ENCODE measurements around the gene RNF121. TPM values are rescaled to one million over a fixed set of nuclear protein-coding genes. Genes with fewer than 3 reads are reported as not detected.
"Not testable (repeated sequence)": the region's sequence is repeated elsewhere in the genome, so short reads cannot be mapped to it uniquely, and the experiment has no call there.

RNF121 gene
- total and polyA plus RNA-seq, 7 donors = 23.0 to 51.7 (median 27.5) TPM

GRCh38 chr11:71908218-71908617 is 20.6 kb upstream of the RNF121 start:
- DNase-seq (no peak), ATAC-seq (no peak)
- 81 to 90% (median 82%) methylated on average over 9 of the region's 9 CpGs for WGBS, 3 donors
- no peak overlapping the region for H3K4me3 ChIP-seq
- TF ChIP-seq CTCF (IDR thresholded peaks at IDR 0.05) = no peak
- no peak overlapping the region for H3K27ac ChIP-seq
- no peaks in the 10 kb centered on the region for H3K9me3 ChIP-seq
- H3K36me3 ChIP-seq (ENCODE audit: insufficient read depth in 1 of 2, low read depth in 1 of 2) = peaks cover 0 to 12% of the 10 kb centered on the region in 2 donors
- no peaks in the 10 kb centered on the region for H3K4me1 ChIP-seq
- no peaks in the 10 kb centered on the region for H3K27me3 ChIP-seq (ENCODE audit: insufficient read depth in 3 of 3, low read length in 2 of 3)
- intact Hi-C loops (cut with DNase I) = no loop called here

- H3K27me3 ChIP-seq (ENCODE audit: insufficient read depth in 3 of 3, low read length in 2 of 3); ATAC-seq; H3K9me3 ChIP-seq; H3K4me1 ChIP-seq; H3K4me3 ChIP-seq; intact Hi-C loops (cut with DNase I); DNase-seq; H3K27ac ChIP-seq: not testable (repeated sequence)
- WGBS, 3 donors = 90 to 92% (median 91%) methylated on average over 5 of the region's 5 CpGs
- peaks cover 0 to 38% of the 10 kb centered on the region in 2 donors for H3K36me3 ChIP-seq (ENCODE audit: insufficient read depth in 1 of 2, low read depth in 1 of 2)
These were observed 18.1 kb upstream of the RNF121 start for GRCh38 chr11:71910775-71911174.

GRCh38 chr11:71911321-71911985 is 17.4 kb upstream of the RNF121 start:
- H3K27ac ChIP-seq; H3K27me3 ChIP-seq (ENCODE audit: insufficient read depth in 3 of 3, low read length in 2 of 3); intact Hi-C loops (cut with DNase I); H3K9me3 ChIP-seq; H3K4me1 ChIP-seq; H3K4me3 ChIP-seq; ATAC-seq; DNase-seq: not testable (repeated sequence)
- peaks cover 2 to 45% of the 10 kb centered on the region in 2 donors for H3K36me3 ChIP-seq (ENCODE audit: insufficient read depth in 1 of 2, low read depth in 1 of 2)
- 85 to 89% (median 89%) methylated on average over 10 of the region's 10 CpGs for WGBS, 3 donors

GRCh38 chr11:71911986-71912340 is 16.9 kb upstream of the RNF121 start:
- H3K27ac ChIP-seq; intact Hi-C loops (cut with DNase I); H3K9me3 ChIP-seq; H3K4me3 ChIP-seq; H3K27me3 ChIP-seq (ENCODE audit: insufficient read depth in 3 of 3, low read length in 2 of 3); H3K4me1 ChIP-seq; ATAC-seq; DNase-seq: not testable (repeated sequence)
- 92 to 95% (median 95%) methylated on average over 10 of the region's 10 CpGs for WGBS, 3 donors
- peaks cover 2 to 50% of the 10 kb centered on the region in 2 donors for H3K36me3 ChIP-seq (ENCODE audit: insufficient read depth in 1 of 2, low read depth in 1 of 2)

- H3K9me3 ChIP-seq = no peaks in the 10 kb centered on the region
- intact Hi-C loops (cut with DNase I) = no loop called here
- DNase-seq = no peak
- H3K4me1 ChIP-seq = no peaks in the 10 kb centered on the region
- H3K27me3 ChIP-seq (ENCODE audit: insufficient read depth in 3 of 3, low read length in 2 of 3) = no peaks in the 10 kb centered on the region
- TF ChIP-seq CTCF (IDR thresholded peaks at IDR 0.05) = no peak
- WGBS, 3 donors = 74 to 80% (median 76%) methylated on average over 5 of the region's 5 CpGs
- H3K27ac ChIP-seq = no peak overlapping the region
- H3K4me3 ChIP-seq = no peak overlapping the region
- peaks cover 4 to 65% of the 10 kb centered on the region in 2 donors for H3K36me3 ChIP-seq (ENCODE audit: insufficient read depth in 1 of 2, low read depth in 1 of 2)
- ATAC-seq = no peak
These were observed 14.9 kb upstream of the RNF121 start for GRCh38 chr11:71913756-71914526.

GRCh38 chr11:71914617-71915189 is 14.1 kb upstream of the RNF121 start:
- Histone ChIP-seq H3K4me1 (no peaks in the 10 kb centered on the region), H3K36me3 (ENCODE audit: insufficient read depth in 1 of 2, low read depth in 1 of 2) (peaks cover 4 to 65% of the 10 kb centered on the region in 2 donors), H3K27me3 (ENCODE audit: insufficient read depth in 3 of 3, low read length in 2 of 3) (no peaks in the 10 kb centered on the region), H3K27ac (no peak overlapping the region), H3K4me3 (no peak overlapping the region), H3K9me3 (no peaks in the 10 kb centered on the region)
- TF ChIP-seq CTCF (IDR thresholded peaks at IDR 0.05) = no peak
- no peak for ATAC-seq
- DNase-seq = no peak
- WGBS, 3 donors = 92 to 97% (median 97%) methylated on average over 7 of the region's 7 CpGs
- intact Hi-C loops (cut with DNase I) = no loop called here

All from psoas muscle (tissue), 8 donors.